GM12864 (cell line): ENCODE measurements around the gene TADA2A.
A peak's percentile ranks its signal among the peaks of the same experiment; 100 is the strongest.
"Not testable (repeated sequence)": the region's sequence is repeated elsewhere in the genome, so short reads cannot be mapped to it uniquely, and the experiment has no call there.

Experiments used
- DNase-seq: peaks from one replicate; pipeline ENCODE4 v3.0.0-alpha.2; 2011; ENCODE audit warnings: low read depth
- H3K4me3 ChIP-seq: 2 replicates; pipeline ENCODE4 v1.5.1; 2011; ENCODE audit warnings: mild to moderate bottlenecking, low read depth, low read length, control low read depth
- TF ChIP-seq, protein P1 (sequence below): IDR thresholded peaks from 2 replicates; pipeline ENCODE4 v1.5.1; 2011; ENCODE audit warnings: low read depth, mild to moderate bottlenecking, moderate library complexity, low read length, control low read depth, inconsistent platforms; ENCODE audit errors: missing control alignments

TADA2A gene

DNA sequence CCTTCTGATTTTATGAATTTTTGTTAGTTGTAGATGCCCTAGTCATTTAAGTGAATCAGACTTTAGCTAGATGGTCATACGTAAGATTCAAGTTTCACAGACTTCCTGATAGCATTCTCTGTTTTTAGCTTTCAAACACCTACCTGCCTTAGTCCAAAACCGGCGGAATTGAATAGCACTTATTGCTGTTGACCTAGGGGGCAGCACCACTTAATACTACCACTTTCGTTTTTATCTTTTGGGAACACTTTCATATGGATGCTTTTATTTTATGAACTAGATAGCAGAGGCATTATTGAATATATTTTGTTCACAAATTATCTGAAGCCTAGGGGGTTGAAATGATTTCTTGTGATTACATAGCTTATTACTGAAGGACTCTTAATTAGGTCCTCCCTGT is 31.5 kb downstream of the TADA2A start:
- H3K4me3 ChIP-seq = no peak overlapping the region
- DNase-seq = no peak
- TF ChIP-seq, protein P1, sequence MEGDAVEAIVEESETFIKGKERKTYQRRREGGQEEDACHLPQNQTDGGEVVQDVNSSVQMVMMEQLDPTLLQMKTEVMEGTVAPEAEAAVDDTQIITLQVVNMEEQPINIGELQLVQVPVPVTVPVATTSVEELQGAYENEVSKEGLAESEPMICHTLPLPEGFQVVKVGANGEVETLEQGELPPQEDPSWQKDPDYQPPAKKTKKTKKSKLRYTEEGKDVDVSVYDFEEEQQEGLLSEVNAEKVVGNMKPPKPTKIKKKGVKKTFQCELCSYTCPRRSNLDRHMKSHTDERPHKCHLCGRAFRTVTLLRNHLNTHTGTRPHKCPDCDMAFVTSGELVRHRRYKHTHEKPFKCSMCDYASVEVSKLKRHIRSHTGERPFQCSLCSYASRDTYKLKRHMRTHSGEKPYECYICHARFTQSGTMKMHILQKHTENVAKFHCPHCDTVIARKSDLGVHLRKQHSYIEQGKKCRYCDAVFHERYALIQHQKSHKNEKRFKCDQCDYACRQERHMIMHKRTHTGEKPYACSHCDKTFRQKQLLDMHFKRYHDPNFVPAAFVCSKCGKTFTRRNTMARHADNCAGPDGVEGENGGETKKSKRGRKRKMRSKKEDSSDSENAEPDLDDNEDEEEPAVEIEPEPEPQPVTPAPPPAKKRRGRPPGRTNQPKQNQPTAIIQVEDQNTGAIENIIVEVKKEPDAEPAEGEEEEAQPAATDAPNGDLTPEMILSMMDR = no peak

DNA sequence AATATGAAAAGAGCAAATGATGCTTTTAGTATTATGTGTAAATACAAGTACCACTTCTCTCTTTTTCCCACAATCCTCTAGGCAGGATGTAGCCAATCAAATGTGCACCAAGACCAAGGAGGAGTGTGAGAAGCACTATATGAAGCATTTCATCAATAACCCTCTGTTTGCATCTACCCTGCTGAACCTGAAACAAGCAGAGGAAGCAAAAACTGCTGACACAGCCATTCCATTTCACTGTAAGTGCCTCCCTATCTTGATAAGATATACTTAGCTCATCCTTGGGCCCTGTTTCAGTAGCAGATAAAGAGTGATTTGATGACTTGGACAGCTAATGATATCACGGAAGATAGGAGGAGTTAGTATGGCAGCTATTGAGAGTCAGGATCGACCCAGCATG is 33.7 kb downstream of the TADA2A start:
- no peak overlapping the region for H3K4me3 ChIP-seq
- TF ChIP-seq, protein P1 = no peak
- no peak for DNase-seq

DNA sequence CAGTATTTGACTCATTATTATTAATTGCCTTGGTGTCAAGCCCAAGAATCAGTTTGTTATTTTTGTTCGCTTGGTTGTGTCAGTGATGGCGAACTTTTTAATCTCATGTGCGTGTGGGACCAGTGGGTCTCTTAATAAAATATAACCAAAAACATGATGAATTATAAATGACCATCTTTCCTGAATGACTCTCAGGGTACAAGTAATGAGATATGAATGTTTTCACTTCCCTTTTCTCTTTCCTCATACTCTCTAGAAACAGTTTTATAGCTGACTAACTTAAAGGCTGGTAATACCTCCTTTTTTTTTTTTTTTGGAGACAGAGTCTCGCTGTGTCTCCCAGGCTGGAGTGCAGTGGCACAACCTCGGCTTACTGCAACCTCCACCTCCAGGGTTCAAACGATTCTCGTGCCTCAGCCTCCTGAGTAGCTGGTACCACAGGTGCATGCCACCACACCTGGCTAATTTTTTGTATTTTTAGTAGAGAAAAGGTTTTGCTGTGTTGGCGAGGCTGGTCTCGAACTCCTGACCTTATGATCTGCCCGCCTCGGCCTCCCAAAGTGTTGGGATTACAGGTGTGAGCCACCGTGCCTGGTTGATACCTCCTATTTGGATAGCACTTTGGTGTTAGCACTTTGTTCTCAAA is 34.8 kb downstream of the TADA2A start:
- not testable (repeated sequence) for H3K4me3 ChIP-seq
- DNase-seq = peak; percentile 4

DNA sequence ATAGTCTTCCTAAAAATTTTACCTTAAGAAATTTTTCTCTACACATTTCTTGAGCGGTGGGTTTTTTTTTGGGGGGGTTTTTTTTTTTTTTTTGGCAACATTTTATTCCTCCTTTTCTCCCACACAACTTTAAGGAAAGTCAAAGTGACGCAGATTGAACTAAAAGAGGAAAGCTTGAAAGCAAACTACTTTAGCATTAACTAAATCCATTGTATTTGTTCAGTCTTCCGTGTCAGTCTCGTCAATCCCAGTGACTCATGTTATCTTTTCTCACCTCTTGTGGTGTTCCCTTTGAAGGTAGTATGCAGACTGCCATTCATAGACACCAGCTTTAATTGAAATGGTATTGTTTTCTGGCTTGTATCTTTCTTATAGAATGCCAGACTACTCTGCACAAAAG is 39.3 kb downstream of the TADA2A start:
- no peak overlapping the region for H3K4me3 ChIP-seq
- TF ChIP-seq, protein P1 = no peak
- DNase-seq = no peak

DNA sequence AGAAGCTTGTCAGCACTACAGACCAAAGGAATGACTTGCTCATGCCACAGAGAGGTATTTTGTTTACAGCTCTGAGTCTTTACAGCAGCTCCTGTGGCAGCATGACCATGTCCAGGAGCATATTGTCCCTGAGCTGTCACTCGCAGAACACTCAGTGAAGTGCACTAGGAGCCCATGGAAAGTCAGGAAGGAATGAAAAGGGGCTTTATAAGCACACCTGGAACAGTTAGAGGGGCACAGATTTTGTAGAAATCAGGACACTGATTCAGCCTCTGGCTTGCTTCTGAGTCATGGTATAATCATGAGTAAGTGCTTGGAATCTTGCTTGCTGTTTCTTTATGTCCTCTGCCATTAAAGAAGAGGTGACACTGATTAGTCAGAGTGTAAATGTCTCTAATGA is 41.0 kb downstream of the TADA2A start:
- DNase-seq = no peak
- H3K4me3 ChIP-seq = no peak overlapping the region
- TF ChIP-seq, protein P1 = no peak

DNA sequence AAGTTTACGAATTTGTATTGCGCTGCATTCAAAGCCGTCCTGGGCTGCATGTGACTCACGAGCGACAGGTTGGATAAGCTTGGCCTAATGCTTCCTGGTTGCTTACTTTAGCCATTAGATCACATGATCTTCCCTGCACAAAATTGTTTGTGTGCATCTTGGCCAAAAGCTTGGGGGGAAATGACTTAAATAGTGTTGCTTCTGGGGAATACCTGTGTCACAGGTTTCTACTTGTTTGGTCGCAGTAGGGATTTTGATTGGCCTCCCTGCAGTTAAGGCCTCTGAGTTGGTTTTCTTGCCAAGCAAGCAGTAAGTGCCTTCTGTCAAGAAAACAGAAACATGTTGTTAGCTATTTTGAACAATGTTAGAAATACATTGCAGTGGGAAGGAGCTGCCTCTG is 43.4 kb downstream of the TADA2A start:
- TF ChIP-seq, protein P1 = no peak
- no peak overlapping the region for H3K4me3 ChIP-seq
- DNase-seq = no peak

DNA sequence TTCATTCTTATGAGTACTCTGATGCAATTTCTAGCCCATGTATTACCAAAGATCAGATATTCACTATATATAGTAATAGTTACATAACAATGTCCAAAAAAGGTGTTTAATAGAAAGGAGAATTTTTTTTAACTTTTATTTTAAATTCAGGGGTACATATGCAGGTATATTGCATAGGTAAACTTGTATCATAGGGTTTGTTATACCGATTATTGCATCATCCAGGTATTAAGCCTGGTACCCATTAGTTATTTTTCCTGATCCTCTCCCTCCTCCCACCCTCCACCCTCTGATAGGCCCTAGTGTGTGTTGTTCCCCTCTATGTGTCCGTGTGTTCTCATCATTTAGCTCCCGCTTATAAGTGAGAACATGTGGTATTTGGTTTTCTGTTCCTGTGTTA is 51.1 kb downstream of the TADA2A start:
- DNase-seq, H3K4me3 ChIP-seq: not testable (repeated sequence)

DNA sequence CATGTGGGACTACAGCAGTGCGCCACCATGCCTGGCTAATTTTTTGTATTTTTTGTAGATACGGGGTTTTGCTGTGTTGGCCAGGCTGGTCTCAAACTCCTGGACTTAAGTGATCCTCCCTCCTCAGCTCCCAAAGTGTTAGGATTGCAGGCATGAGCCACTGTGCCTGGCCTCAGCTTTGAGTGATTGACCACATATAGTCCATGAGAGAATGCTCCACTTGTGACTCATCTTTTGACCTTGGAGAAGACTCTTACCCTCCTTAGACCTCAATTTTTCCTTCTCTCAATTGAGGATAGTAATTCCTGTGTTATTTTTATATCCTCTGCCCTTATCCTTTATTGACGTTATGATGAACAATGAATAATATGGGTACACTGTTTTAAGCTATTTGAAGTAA is 52.1 kb downstream of the TADA2A start:
- TF ChIP-seq, protein P1 = no peak
- H3K4me3 ChIP-seq = no peak overlapping the region
- no peak for DNase-seq
